ENCODE results near the gene FOXP1.

- TF ChIP-seq CTCF (IDR thresholded peaks at IDR 0.05 in 4 of 5, conservative IDR thresholded peaks at IDR 0.05 in 1 of 5) (no peak), POLR2A (IDR thresholded peaks at IDR 0.05) (peak; percentile 44 to 72)
Observed at GRCh38 chr3:71064956-71065763, 518.4 kb downstream of the FOXP1 start.
